IPS DF 6.9 (cell line): ENCODE measurements around the gene HIVEP2.

Experiments
- DNase-seq: peaks from one replicate; pipeline ENCODE4 v3.0.0-alpha.2; 2013; ENCODE audit warnings: low read depth, low spot score
- H3K27ac ChIP-seq: one replicate; pipeline ENCODE4 v1.5.1; 2013; ENCODE audit warnings: low read length, control low read depth
- H3K27me3 ChIP-seq: 2 replicates; pipeline ENCODE4 v1.6.1; 2013; ENCODE audit warnings: mild to moderate bottlenecking, low read length; ENCODE audit not compliant: control insufficient read depth, insufficient read depth
- H3K36me3 ChIP-seq: 2 replicates; pipeline ENCODE4 v1.6.1; 2013; ENCODE audit warnings: low read length; ENCODE audit not compliant: control insufficient read depth, insufficient read depth
- H3K4me1 ChIP-seq: 2 replicates; pipeline ENCODE4 v1.6.1; 2013; ENCODE audit warnings: low read length; ENCODE audit not compliant: control insufficient read depth, insufficient read depth
- H3K4me3 ChIP-seq: 2 replicates; pipeline ENCODE4 v1.5.1; 2013; ENCODE audit warnings: mild to moderate bottlenecking, low read length
- H3K9me3 ChIP-seq: 2 replicates; pipeline ENCODE4 v1.6.1; 2013; ENCODE audit warnings: low read length, inconsistent platforms; ENCODE audit not compliant: control insufficient read depth, insufficient read depth
- whole genome bisulfite sequencing: extraction: QIAGEN DNeasy Blood & Tissue Kit; methylation state at CpG from one replicate; pipeline ENCODE4 v1.1.7; 2013; ENCODE audit warnings: mixed read lengths, missing lambda C conversion rate; ENCODE audit not compliant: insufficient read length, insufficient coverage; 5-methylcytosine and 5-hydroxymethylcytosine counted together

The HIVEP2 gene

GRCh38 chr6:142867988-142868812 lies 76.8 kb downstream of the HIVEP2 start:
- Histone ChIP-seq H3K9me3 (no peaks in the 10 kb centered on the region), H3K27me3 (no peaks in the 10 kb centered on the region), H3K27ac (no peak overlapping the region), H3K36me3 (no peaks in the 10 kb centered on the region), H3K4me1 (peaks cover 2% of the 10 kb centered on the region; the same call in 1 of the 2 replicates), H3K4me3 (no peak overlapping the region)
- no CpG with 5 or more reads among the region's 5 CpGs for WGBS
- DNase-seq = no peak

GRCh38 chr6:142867355-142867801 lies 77.6 kb downstream of the HIVEP2 start:
- Histone ChIP-seq H3K4me1 (peaks cover 2% of the 10 kb centered on the region; the same call in 1 of the 2 replicates), H3K27me3 (no peaks in the 10 kb centered on the region), H3K4me3 (no peak overlapping the region), H3K36me3 (no peaks in the 10 kb centered on the region), H3K9me3 (no peaks in the 10 kb centered on the region), H3K27ac (no peak overlapping the region)
- no CpG with 5 or more reads among the region's 4 CpGs for WGBS
- no peak for DNase-seq

- no peaks in the 10 kb centered on the region for H3K36me3 ChIP-seq
- H3K9me3 ChIP-seq = no peaks in the 10 kb centered on the region
- H3K27me3 ChIP-seq = no peaks in the 10 kb centered on the region
- peaks cover 2% of the 10 kb centered on the region; the same call in 1 of the 2 replicates for H3K4me1 ChIP-seq
- WGBS = no CpG with 5 or more reads among the region's 2 CpGs
- no peak for DNase-seq
- H3K4me3 ChIP-seq = no peak overlapping the region
- no peak overlapping the region for H3K27ac ChIP-seq
Observed at GRCh38 chr6:142863981-142864380, 81.0 kb downstream of the HIVEP2 start.

- H3K4me1 ChIP-seq = peaks cover 2% of the 10 kb centered on the region; the same call in 1 of the 2 replicates
- H3K36me3 ChIP-seq = no peaks in the 10 kb centered on the region
- no peak overlapping the region for H3K4me3 ChIP-seq
- H3K27me3 ChIP-seq = no peaks in the 10 kb centered on the region
- no CpG with 5 or more reads among the region's 3 CpGs for WGBS
- no peaks in the 10 kb centered on the region for H3K9me3 ChIP-seq
- H3K27ac ChIP-seq = no peak overlapping the region
- no peak for DNase-seq
Observed at GRCh38 chr6:142861711-142862110, 83.3 kb downstream of the HIVEP2 start.

- Histone ChIP-seq H3K4me3 (no peak overlapping the region), H3K27ac (no peak overlapping the region), H3K27me3 (no peaks in the 10 kb centered on the region), H3K4me1 (peaks cover 4% of the 10 kb centered on the region; the same call in 1 of the 2 replicates), H3K9me3 (no peaks in the 10 kb centered on the region), H3K36me3 (no peaks in the 10 kb centered on the region)
- no CpG with 5 or more reads among the region's 6 CpGs for WGBS
- DNase-seq = no peak
Observed at GRCh38 chr6:142860498-142860897, 84.5 kb downstream of the HIVEP2 start.

GRCh38 chr6:142857796-142858555 lies 87.0 kb downstream of the HIVEP2 start:
- no CpG with 5 or more reads among the region's 9 CpGs for WGBS
- Histone ChIP-seq H3K27me3 (no peaks in the 10 kb centered on the region), H3K27ac (no peak overlapping the region), H3K4me1 (peaks cover 4% of the 10 kb centered on the region; the same call in 1 of the 2 replicates), H3K4me3 (no peak overlapping the region), H3K9me3 (no peaks in the 10 kb centered on the region), H3K36me3 (no peaks in the 10 kb centered on the region)
- no peak for DNase-seq

GRCh38 chr6:142857233-142857761 lies 87.7 kb downstream of the HIVEP2 start:
- no peak for DNase-seq
- H3K9me3 ChIP-seq = no peaks in the 10 kb centered on the region
- H3K27me3 ChIP-seq = no peaks in the 10 kb centered on the region
- H3K27ac ChIP-seq = no peak overlapping the region
- no peaks in the 10 kb centered on the region for H3K36me3 ChIP-seq
- no peak overlapping the region for H3K4me3 ChIP-seq
- peaks cover 4% of the 10 kb centered on the region; the same call in 1 of the 2 replicates for H3K4me1 ChIP-seq
- no CpG with 5 or more reads among the region's 7 CpGs for WGBS

- Histone ChIP-seq H3K4me1 (peaks cover 4% of the 10 kb centered on the region; the same call in 1 of the 2 replicates), H3K9me3 (no peaks in the 10 kb centered on the region), H3K27ac (no peak overlapping the region), H3K27me3 (no peaks in the 10 kb centered on the region), H3K4me3 (no peak overlapping the region), H3K36me3 (no peaks in the 10 kb centered on the region)
- DNase-seq = no peak
- no CpG with 5 or more reads among the region's 6 CpGs for WGBS
Observed at GRCh38 chr6:142856624-142857232, 88.2 kb downstream of the HIVEP2 start.

GRCh38 chr6:142855893-142856623 lies 88.9 kb downstream of the HIVEP2 start:
- WGBS = no CpG with 5 or more reads among the region's 5 CpGs
- H3K27me3 ChIP-seq = no peaks in the 10 kb centered on the region
- H3K36me3 ChIP-seq = no peaks in the 10 kb centered on the region
- H3K9me3 ChIP-seq = no peaks in the 10 kb centered on the region
- H3K27ac ChIP-seq = no peak overlapping the region
- peaks cover 4% of the 10 kb centered on the region; the same call in 1 of the 2 replicates for H3K4me1 ChIP-seq
- no peak overlapping the region for H3K4me3 ChIP-seq
- no peak for DNase-seq
